GM18502 (cell line): ENCODE data around the gene KLF13.

Source experiments
- ATAC-seq: cut with Tn5 transposase; IDR thresholded peaks from one replicate; pipeline ENCODE4 v1.9.1; 2021; ENCODE audit warnings: mild to moderate bottlenecking; ENCODE audit not compliant: unreplicated experiment, poor library complexity

Gene KLF13

DNA sequence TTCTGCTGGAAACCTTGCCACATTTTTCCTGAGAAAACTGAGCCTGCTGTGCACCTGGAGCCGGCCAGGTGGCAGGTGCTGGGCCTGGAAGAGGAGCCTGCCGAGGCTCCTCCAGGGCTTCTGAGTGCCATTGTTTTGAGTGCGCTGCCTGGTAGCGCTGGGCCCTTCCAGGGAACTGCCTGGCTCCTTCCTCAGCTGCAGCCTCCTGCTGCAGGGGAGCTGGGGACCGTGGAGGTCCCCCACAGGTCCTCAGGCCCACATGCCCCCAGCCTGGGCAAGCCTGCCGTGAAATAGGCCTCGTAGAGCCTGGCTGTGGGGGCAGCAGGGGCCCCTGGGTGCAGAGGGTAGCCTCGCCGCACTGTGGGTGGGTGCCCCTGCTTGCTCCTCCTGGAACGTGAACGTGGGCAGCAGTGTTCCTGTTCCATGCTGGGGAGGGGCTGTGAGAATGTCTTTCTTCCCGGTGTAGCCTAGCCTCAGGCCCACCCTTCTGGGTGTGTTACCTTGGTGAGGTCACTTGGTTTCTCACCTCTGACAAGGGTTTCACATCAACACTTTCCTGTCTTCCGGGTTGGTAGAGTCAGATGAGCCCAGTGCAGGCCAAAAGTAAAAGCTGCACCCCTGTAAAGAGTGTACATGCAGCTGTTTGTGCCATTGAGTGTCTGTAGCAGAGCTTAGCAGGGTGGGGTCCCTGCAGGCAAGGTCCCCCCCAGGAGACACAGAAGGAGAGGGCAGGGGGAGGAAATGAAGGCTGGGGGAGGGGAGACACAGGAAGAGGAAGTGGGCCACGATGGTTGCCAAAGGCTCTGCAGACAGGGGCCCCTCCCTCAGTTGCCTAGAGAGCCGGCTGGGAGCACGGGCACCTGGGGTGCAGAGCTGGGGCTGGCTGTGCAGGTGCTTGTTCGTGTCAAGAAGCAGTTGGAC lies 34.5 kb downstream of the KLF13 start:
- ATAC-seq: peak; percentile 64

- ATAC-seq: no peak
Observed at GRCh38 chr15:31361764-31362515, 35.3 kb downstream of the KLF13 start.

DNA sequence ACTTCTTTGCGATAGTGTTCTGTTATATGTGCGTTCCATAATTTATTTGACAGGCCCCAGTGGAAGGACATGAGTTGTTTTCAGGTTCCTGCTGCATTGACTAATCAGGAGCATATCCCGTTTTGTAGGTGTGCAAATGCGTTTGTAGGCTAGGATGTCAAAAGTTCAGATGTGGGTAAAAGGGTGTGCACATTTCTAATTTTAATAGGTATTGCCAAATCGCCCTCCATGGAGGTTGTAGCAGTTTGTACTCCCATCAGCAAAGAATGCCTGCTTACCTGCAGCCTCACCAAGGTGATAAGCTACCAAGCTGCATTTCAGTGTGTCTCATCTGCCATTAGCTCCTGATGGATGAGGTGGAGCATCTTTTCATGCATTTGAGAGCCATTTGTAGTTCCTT lies 36.3 kb downstream of the KLF13 start:
- ATAC-seq: no peak

- ATAC-seq: no peak
Observed at GRCh38 chr15:31364301-31365031, 37.8 kb downstream of the KLF13 start.

DNA sequence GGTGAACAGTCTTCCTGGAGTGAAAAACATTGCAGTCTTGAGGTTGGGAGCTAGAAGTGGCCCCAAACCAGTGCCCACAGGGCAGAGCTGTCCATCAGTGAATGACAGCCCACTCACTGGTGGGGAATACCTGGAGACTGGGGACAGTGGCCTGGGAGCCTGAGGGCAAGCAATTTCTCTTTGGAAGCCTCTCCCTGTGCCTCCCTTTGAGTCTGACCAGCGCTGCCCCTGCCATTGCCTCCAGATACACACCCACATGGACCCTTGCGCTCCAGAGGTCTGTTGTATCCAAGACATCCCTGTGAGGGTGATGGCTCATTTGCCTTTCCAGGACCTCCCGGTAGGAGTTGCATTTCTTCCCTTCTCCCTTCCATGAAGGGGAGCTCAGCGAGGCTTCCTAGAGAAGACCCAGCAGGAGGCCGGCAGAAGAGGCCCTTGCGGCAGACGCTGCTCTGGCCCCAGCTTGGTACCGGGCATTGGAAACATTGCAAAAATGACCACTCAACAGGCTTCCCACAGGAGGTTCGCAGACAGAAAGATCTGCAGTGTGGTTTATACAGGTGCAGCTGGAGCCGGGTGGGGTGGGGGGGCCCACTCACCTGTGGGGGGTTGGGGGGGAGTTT lies 38.5 kb downstream of the KLF13 start:
- ATAC-seq: no peak

DNA sequence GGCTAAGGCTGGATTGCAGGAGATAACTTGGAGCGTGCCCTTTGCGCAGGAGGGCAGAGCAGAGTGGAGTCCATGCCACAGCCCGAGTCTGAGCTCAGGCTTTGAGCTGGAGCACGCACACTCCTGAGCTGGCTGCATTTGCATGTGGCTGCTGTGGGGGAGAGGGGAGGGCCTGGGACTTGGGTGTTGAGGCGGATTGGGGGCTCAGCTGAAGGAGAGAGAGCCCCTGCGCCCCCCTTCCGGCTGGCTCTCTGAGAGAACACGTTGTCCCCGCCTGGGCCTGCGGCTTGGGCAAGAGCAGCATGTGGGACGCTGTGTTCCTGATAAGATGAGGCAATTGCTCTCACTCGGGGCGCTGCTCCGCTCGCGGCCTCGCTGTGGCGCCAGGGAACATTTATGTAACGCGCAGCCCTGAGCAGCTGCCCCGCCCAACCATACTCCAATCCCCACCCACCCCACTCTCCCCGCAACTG lies 39.1 kb downstream of the KLF13 start:
- peak; percentile 60 for ATAC-seq

DNA sequence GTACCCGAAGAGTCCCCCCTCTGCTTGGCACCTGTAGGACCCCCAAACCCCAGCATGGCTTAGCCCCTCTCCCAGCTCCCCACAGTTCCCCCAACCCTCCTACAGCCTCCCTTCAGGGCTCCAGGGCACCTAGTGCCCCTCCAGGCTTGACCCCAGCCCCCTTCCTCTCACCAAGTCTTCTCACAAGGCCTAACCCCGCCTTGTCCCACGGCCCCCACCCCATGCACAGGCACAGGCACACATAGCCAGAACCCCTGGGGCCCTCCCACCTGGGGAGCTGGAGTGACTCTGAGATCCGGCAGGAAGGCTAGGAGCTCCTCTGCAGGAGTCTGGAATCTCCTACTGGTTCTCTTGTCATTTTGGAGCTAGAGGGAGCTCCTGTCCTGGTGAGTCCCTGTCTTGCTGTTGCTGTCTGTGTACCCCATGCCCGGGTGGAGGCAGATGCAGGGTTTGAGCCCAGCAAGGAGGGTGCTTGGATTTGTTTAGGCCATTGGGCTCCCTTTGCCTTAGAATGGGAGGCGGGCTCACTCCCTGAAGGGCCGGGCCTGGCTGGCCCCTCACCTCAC lies 39.6 kb downstream of the KLF13 start:
- no peak for ATAC-seq

- no peak for ATAC-seq
Observed at GRCh38 chr15:31367021-31367729, 40.5 kb downstream of the KLF13 start.

- peak; percentile 51 for ATAC-seq
Observed at GRCh38 chr15:31367730-31368344, 41.2 kb downstream of the KLF13 start.

GRCh38 chr15:31369727-31370126 lies 43.1 kb downstream of the KLF13 start:
- ATAC-seq: no peak

DNA sequence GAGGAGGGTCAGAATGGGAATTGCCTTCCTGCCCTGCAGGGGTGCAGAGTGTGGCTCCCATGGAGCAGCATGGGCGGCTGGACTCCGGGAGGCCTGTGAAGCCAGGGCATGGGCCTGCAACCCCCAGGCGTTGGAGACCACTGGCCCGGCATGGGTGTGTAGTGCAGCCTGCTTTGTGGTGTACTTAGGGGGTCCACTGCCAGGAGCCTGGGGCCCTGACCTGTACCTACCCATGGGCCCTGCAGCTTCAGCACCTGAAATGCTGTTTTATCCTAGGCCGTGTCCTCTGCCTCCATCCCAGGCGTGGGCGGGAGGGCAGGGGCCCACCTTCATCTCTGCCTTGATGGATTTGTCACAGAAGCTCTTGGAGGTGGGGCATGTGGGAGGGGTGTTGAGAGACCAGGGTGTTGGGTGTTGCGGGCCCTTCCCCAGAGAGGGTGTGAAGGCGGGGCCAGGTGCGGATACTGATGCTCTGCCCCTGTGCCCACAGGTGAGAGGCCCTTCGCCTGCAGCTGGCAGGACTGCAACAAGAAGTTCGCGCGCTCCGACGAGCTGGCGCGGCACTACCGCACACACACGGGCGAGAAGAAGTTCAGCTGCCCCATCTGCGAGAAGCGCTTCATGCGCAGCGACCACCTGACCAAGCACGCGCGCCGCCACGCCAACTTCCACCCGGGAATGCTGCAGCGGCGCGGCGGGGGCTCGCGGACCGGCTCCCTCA lies 45.0 kb downstream of the KLF13 start:
- ATAC-seq: no peak

DNA sequence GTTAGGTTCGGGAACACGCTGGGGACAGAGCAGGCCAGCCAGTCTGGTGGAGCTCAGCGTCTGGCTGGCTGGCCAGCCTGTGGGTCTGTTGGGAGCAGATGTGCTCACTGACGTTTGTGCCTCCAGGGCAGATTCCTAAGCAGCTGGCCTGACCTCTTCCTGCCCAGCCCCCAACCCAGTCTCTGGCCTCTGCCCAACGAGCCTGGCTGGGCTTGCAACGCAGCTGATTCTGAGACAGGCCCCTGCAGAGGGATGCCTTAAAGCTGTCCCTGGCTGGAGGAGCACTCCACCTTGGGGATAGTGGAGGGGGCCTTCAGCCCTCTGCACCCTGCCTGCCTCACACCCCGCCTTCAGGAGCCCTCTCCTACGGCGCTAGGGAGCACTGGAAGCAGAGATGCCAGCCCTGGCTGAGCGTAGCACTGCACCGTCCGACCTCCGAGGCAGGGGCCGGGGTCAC lies 46.0 kb downstream of the KLF13 start:
- ATAC-seq: no peak

GRCh38 chr15:31373096-31373865 lies 46.6 kb downstream of the KLF13 start:
- no peak for ATAC-seq

DNA sequence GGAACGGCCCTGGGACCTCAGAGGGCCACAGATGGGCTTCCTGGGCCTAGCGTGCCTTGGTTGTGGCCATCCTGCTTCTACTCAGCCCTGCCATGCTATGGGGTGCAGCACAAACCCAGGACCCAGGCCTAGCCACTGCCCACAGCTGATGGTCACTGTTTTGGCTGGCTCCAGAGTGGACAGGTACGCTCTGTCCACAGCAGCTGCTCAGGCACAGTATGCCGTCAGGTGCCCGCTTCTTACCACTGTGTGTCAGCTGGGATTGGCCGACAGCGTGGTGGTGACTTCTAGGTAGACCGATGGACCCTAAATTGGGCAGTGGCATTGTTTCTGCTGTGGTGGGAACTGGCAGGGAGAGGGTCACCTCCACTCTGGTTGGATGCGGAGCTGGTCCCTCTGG lies 47.3 kb downstream of the KLF13 start:
- ATAC-seq: no peak

- ATAC-seq: no peak
Observed at GRCh38 chr15:31374489-31374888, 47.9 kb downstream of the KLF13 start.

- ATAC-seq: no peak
Observed at GRCh38 chr15:31374986-31375385, 48.4 kb downstream of the KLF13 start.

DNA sequence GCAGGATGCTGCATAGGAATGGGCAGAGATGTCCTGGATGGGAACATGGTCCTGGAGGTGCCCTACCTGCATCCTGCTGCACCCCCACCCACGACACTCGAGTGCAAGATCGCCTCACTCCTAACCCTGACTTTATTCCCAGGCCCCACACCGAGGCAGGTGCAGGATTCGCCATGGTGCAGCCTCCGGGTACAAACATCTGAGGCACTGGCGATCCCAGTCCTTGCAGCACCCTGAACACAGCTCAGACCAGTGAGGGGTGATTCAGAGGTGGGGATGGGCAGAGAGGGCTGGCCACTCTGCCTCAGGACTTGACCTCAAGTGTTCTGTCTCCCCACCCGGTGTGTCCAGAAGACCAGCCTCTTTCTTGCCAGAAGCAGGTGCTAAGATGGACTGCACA lies 49.1 kb downstream of the KLF13 start:
- ATAC-seq: no peak
